Osteocyte (in vitro differentiated cells): ENCODE measurements around the gene BMAL2. TPM values are rescaled to one million over a fixed set of nuclear protein-coding genes. Genes with fewer than 3 reads are reported as not detected.
A peak's percentile ranks its signal among the peaks of the same experiment; 100 is the strongest.

Experiments
- DNase-seq: peaks from one replicate; pipeline ENCODE4 v3.0.0; 2021; ENCODE audit warnings: mixed read lengths; ENCODE audit not compliant: unreplicated experiment; ENCODE audit errors: extremely low spot score
- H3K27ac Mint-ChIP-seq: one replicate; pipeline ENCODE4 v1.8.0; 2021; ENCODE audit warnings: mild to moderate bottlenecking, mixed read lengths; ENCODE audit not compliant: unreplicated experiment
- H3K27me3 Mint-ChIP-seq: one replicate; pipeline ENCODE4 v1.8.0; 2021; ENCODE audit warnings: mixed read lengths; ENCODE audit not compliant: unreplicated experiment
- H3K36me3 Mint-ChIP-seq: one replicate; pipeline ENCODE4 v1.8.0; 2021; ENCODE audit warnings: mixed read lengths; ENCODE audit not compliant: unreplicated experiment
- H3K4me1 Mint-ChIP-seq: one replicate; pipeline ENCODE4 v1.8.0; 2021; ENCODE audit warnings: mixed read lengths; ENCODE audit not compliant: unreplicated experiment
- H3K4me3 Mint-ChIP-seq: one replicate; pipeline ENCODE4 v1.8.0; 2021; ENCODE audit warnings: mild to moderate bottlenecking, moderate library complexity, mixed read lengths; ENCODE audit not compliant: unreplicated experiment
- H3K9me3 Mint-ChIP-seq: one replicate; pipeline ENCODE4 v1.8.0; 2021; ENCODE audit warnings: mixed read lengths; ENCODE audit not compliant: unreplicated experiment
- CTCF ChIP-seq: fragments of 200-600 bp; sonication (generic); IDR thresholded peaks from 2 replicates; pipeline ENCODE4 v1.5.0; 2021; ENCODE audit warnings: antibody characterized with exemption, mild to moderate bottlenecking, moderate library complexity
- total RNA-seq: library from RNA; stranded (reverse); gene quantifications from 2 replicates; pipeline ENCODE4 v1.2.1, GENCODE V29; 2021

BMAL2 gene
- total RNA-seq, 1 donor from 2014 or later: 6.4 TPM

GRCh38 chr12:27319409-27319808, 13.2 kb upstream of the BMAL2 start:
- Mint-ChIP-seq H3K27me3 (no peaks in the 10 kb centered on the region), H3K4me1 (peaks cover 7% of the 10 kb centered on the region), H3K9me3 (no peaks in the 10 kb centered on the region), H3K27ac (no peak overlapping the region), H3K36me3 (peaks cover 36% of the 10 kb centered on the region), H3K4me3 (no peak overlapping the region)
- no peak for TF ChIP-seq CTCF
- DNase-seq: no peak

GRCh38 chr12:27319848-27320247, 12.8 kb upstream of the BMAL2 start:
- H3K27me3 Mint-ChIP-seq: no peaks in the 10 kb centered on the region
- H3K36me3 Mint-ChIP-seq: peaks cover 32% of the 10 kb centered on the region
- H3K27ac Mint-ChIP-seq: peak overlapping the region; percentile 11
- H3K4me1 Mint-ChIP-seq: peaks cover 7% of the 10 kb centered on the region
- H3K9me3 Mint-ChIP-seq: no peaks in the 10 kb centered on the region
- H3K4me3 Mint-ChIP-seq: no peak overlapping the region
- DNase-seq: no peak
- no peak for TF ChIP-seq CTCF

- DNase-seq: no peak
- no peak overlapping the region for H3K4me3 Mint-ChIP-seq
- H3K36me3 Mint-ChIP-seq: peaks cover 32% of the 10 kb centered on the region
- no peaks in the 10 kb centered on the region for H3K9me3 Mint-ChIP-seq
- H3K27me3 Mint-ChIP-seq: no peaks in the 10 kb centered on the region
- H3K4me1 Mint-ChIP-seq: no peaks in the 10 kb centered on the region
- no peak overlapping the region for H3K27ac Mint-ChIP-seq
- no peak for TF ChIP-seq CTCF
Observed at GRCh38 chr12:27324530-27324929, 8.1 kb upstream of the BMAL2 start.

GRCh38 chr12:27330846-27331245, 1.8 kb upstream of the BMAL2 start:
- Mint-ChIP-seq H3K9me3 (no peaks in the 10 kb centered on the region), H3K27ac (peak overlapping the region; percentile 66), H3K4me1 (peaks cover 33% of the 10 kb centered on the region), H3K27me3 (no peaks in the 10 kb centered on the region), H3K4me3 (peak overlapping the region; percentile 5), H3K36me3 (peaks cover 10% of the 10 kb centered on the region)
- no peak for DNase-seq
- TF ChIP-seq CTCF: no peak

GRCh38 chr12:27331291-27331926, 1.2 kb upstream of the BMAL2 start:
- peaks cover 33% of the 10 kb centered on the region for H3K4me1 Mint-ChIP-seq
- DNase-seq: no peak
- H3K27me3 Mint-ChIP-seq: no peaks in the 10 kb centered on the region
- TF ChIP-seq CTCF: no peak
- H3K4me3 Mint-ChIP-seq: peak overlapping the region; percentile 31
- peak overlapping the region; percentile 66 for H3K27ac Mint-ChIP-seq
- no peaks in the 10 kb centered on the region for H3K9me3 Mint-ChIP-seq
- H3K36me3 Mint-ChIP-seq: peaks cover 10% of the 10 kb centered on the region
